Stimulated activated CD8-positive, alpha-beta memory T cell treated with anti-CD3 and anti-CD28 coated beads, Interleukin-12 subunit alpha, Interleukin-12 subunit beta, amount 100 ng/mL, for 1 hour (primary cell): ENCODE measurements around the gene PLCB3.

Experiments
- DNase-seq: peaks from one replicate; pipeline ENCODE4 v3.0.0-alpha.2; 2020; ENCODE audit warnings: low read depth

The PLCB3 gene

DNA sequence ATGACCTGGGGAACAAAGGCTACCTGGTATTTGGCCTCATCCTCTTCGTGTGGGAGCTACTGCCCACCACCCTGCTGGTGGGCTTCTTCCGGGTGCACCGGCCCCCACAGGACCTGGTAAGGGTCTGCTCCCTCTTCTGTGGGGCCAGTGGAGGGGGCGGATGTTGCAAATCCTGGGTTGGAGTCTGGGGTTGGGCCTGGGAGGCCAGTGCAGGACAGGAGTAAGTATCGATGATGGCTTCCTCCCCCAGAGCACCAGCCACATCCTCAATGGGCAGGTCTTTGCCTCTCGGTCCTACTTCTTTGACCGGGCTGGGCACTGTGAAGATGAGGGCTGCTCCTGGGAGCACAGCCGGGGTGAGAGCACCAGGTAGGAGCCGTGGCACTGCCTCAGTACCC, 37.0 kb downstream of the PLCB3 start:
- DNase-seq, result no peak

DNA sequence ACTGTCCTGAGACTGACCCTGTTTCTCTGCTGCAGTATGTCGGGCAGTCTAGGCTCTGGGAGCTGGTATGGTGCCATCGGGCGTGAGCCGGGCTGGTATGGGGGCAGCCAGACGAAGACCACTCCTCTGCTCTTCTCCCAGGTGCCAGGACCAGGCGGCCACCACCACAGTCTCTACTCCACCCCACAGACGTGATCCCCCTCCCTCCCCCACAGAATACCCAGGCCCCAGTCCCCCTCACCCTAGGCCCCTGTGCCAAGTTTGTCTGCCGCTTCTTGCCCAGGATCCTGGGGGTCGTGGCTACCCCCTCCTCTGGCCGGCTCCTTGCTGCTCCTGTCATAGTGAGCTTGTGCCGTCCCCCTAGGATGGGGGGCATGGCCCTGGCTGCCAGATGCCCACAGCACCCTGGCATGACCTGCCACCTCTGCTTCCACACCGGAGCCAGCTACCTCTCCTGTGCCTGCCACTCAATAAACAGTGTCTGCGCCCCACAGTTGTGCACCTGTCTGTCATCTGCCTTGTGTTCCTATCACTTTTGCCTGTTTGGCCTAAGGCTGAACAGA, 37.8 kb downstream of the PLCB3 start:
- no peak for DNase-seq

DNA sequence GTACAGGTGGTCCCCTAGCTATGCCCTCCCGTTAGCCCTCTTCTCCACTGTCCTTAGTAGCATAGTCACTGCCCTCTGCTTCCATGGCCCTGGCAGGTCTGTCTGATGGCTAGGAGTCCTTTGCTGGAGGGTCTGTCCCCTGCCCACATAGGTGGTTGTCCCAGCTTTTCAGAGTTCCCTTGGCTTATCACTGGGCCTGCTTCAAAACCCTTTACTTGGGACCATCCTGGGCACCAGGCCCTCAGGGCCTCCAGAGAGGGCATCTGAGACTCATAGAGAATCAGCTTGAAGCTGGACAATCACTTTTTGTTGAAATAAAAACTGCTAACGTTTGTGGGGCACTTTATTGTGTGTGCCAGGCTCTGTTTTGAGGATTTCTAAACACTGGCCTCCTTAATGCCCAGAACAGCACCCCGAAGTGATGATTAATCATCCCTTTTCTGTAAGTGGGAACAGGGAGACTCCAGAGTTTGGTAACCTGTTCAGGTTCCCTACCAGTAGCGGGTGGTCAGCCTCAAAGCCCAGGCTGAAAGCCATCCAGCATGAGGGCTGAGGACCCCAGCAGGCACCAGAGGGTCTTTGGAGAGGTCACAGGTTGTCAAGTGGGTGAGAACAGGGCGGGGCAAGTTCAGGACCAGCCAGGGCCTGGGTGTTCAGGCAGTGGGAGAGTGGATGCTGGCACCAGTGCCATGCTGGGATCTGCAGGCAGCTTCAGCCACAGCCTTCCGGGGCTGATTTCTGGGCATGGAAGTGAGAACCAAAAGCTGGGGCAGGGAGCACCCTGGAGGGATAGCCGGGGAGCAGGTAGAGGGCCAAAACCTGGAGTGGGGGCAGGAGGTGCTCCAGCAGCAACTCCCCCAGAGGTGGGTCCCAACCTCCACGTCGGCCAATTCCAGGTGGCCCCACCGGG, 39.3 kb downstream of the PLCB3 start:
- no peak for DNase-seq

DNA sequence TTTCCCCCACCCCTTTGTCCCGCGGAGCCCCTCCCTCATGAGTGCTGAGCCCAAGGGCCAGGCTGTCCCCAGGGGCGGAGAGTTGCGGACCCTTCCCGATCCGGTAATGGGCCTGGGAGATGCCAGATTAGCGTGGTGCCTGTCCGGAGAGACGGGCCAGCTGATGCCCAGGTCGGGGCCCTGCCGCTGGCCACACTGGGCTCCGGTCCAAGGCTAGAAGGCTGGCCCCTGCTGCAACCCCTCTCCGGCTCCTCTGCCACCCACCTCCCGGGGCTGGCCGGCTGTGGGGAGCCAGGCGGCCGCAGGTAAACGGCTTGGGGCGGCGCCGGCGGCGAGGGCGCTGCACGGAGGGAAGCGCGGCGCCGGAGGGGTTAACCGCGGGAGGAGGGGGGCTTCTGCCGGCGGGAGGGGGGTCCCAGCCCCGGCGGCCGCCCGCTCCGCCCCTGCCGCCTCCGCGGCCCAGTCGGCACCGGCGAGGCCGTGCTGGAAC, 40.0 kb downstream of the PLCB3 start, which contains the start of gene KCNK4:
TSS of gene KCNK4 (plus strand) at position 41 of the 490 bp plus-strand sequence. CDS start 1,717 bp downstream, outside the sequence.
- no peak for DNase-seq

DNA sequence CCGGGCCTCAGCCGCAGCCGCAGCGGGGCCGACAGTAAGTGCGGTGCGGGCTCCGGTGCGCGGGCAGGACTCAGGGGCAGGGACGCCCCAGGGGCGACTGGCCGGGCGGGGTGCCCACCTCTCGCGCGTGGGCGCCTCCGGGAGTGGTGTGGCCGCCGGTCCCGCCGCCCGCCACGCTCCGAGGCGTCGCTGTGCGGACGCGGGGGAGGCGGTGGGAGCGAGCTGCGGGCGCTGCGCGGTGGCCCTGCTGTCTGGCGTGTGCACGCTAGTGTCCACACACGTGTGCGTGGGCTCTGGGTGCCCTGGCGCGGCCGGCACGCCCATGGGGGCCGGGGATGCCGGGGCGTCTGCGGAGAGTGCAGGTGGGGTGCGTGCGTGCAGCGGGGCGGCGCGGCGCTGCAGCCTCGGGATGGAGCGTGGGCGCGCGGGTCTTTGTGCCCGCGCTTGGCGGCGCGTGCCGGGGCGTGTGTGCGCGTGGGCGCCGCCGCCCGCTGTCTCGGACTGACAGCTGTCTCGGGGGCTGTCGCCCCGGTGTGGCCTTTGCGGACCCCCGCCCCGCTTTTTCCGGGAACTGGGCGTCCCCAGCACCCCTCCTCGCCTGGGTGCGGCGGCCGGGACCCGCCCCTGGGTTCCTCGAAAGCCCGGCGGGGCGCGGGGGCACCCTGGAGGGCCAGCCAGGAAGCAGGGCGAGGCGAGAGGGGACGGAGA, 40.6 kb downstream of the PLCB3 start:
- no peak for DNase-seq

DNA sequence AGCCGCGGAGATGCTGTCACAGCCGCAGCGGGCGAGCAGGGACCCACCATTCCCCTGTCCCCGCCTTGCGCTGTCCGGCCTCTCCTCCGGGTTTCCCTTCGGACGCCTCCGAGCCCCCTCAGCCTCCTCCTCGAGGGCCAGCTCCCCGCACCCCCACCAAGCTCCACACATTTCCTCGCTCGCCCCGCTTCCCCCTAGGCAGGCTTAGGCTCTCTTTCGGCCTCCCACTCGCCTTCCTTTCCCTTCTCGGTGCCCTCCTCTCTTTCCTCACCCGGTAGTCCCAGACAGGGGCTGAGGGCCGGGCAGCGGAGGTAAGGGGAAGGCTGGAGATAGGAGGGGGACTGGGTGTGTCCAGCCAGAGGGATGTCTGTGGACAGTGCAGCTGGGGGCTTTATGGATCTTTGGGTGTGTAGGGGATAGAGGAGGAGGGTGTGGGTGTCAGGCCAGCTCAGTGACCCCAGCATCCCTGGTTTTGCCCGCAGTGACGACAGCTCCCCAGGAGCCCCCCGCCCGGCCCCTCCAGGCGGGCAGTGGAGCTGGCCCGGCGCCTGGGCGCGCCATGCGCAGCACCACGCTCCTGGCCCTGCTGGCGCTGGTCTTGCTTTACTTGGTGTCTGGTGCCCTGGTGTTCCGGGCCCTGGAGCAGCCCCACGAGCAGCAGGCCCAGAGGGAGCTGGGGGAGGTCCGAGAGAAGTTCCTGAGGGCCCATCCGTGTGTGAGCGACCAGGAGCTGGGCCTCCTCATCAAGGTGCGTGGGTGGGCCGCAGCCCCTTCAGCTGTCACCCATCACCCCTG, 41.3 kb downstream of the PLCB3 start:
- no peak for DNase-seq

DNA sequence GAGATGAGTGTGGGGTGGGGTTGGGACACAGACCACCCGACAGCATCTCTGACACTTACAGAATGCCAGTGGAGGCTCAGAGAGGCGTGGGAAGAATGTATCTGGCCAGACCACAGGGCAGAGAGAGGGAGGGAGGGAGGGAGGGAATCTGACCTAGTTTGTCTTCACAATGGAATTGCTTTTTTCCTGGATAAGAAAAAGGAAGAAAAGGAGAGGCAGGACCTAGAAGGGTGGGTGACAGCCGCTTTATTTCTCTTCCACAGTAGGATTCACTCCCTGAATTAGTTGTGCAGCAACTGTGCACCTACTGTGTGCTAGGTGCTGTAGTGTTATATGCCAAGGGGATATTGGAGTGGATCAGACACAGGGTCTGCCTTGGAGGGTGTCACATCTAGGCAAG, 43.4 kb downstream of the PLCB3 start:
- no peak for DNase-seq

DNA sequence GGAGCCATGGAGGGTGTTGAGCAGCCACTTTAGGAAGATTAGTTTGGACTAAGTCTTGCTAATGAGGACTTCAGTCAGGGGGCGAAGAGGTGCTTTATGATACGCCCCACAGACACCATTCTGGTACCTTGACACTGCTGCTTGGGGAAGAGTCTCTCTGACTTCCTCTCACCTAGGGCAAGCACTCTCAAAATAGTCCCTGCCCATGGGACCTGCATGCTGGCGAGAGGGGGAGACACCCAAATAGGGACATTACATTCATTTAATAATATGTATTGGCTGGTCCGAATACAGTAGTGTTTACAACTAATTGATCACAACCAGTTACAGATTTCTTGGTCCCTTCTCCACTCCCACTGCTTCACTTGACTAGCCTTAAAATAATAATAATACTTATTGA, 44.4 kb downstream of the PLCB3 start:
- DNase-seq, result no peak

DNA sequence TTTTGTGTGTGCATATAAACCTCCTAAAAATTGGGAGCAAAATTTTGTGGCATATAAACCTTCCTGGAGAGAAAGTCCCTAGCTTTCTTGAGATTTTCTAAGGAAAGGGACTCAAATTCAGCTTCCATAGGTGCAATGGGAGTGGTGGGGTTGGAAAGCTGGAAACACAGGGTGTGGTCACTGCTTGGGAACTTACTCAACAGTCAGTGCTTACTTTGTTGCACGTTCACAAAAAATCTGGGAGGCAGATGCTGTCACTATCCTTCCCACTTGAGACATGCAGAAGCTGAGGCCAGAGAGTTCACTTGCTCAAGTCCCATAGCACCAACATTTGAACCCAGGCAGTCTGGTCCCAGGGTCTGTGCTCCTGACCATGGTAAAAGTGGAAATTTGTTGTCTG, 44.9 kb downstream of the PLCB3 start:
- no peak for DNase-seq

DNA sequence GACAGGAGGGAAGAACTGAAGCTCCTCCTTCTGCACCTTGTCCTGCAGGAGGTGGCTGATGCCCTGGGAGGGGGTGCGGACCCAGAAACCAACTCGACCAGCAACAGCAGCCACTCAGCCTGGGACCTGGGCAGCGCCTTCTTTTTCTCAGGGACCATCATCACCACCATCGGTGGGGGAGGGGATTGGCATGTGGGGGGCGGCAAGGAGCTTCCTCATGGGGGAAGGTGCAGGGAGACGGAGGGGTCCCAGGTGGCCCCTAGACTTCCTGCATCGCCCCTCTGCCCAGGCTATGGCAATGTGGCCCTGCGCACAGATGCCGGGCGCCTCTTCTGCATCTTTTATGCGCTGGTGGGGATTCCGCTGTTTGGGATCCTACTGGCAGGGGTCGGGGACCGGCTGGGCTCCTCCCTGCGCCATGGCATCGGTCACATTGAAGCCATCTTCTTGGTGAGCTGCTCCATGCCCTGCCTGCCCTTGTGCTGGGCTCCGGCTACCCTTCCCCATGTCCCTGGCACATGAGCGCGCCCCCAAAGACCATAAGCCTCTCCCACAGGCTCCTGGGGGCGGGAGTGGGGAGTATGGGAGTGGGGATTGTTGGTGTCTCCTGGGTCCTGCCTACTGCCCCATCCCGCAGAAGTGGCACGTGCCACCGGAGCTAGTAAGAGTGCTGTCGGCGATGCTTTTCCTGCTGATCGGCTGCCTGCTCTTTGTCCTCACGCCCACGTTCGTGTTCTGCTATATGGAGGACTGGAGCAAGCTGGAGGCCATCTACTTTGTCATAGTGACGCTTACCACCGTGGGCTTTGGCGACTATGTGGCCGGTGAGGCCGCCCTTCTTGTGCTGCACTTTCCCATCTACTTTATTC, 45.7 kb downstream of the PLCB3 start:
- no peak for DNase-seq

DNA sequence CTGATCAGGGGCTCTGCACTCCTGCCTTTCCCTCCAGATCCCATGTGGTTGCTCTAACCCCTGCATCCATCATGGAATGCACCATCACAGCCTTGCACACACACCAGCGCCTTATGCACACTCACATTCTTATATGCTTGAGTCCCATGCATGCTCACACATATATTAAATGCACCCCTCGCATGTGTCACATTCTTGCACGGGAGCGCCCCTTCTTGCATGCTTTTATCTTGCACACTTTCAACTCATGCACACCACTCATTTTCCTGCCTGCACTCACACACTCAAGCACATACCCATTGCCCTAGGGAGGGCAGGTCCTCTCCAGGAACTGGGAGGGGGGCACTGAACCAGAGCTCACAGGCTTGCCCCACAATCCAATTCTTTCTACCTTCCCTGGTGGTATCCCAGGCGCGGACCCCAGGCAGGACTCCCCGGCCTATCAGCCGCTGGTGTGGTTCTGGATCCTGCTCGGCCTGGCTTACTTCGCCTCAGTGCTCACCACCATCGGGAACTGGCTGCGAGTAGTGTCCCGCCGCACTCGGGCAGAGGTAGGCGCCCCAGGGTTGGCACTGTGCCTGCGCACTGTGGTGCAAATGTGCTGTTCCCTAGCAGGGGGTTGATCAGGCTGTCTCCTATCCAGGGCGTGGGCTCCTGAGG, 46.5 kb downstream of the PLCB3 start:
- no peak for DNase-seq

DNA sequence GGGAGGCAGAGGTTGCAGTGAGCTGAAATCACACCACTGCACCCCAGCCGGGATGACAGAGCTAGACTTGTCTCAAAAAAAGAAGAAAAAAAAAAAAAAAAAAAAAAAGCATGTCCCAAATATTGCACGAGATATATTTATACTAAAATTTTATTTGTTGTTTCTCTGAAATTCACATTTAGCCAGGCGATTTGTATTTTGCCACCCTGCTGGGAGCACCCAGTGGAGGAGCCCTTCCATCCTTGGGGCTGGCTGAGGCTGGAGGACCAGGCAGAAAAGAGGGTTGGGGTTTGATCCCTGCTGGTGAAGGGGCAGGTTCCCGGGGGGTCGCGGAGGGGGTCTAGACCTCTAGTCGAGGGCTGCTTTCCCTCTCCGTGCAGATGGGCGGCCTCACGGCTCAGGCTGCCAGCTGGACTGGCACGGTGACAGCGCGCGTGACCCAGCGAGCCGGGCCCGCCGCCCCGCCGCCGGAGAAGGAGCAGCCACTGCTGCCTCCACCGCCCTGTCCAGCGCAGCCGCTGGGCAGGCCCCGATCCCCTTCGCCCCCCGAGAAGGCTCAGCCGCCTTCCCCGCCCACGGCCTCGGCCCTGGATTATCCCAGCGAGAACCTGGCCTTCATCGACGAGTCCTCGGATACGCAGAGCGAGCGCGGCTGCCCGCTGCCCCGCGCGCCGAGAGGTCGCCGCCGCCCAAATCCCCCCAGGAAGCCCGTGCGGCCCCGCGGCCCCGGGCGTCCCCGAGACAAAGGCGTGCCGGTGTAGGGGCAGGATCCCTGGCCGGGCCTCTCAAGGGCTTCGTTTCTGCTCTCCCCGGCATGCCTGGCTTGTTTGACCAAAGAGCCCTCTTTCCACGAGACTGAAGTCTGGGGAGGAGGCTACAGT, 47.9 kb downstream of the PLCB3 start:
- DNase-seq, result no peak

DNA sequence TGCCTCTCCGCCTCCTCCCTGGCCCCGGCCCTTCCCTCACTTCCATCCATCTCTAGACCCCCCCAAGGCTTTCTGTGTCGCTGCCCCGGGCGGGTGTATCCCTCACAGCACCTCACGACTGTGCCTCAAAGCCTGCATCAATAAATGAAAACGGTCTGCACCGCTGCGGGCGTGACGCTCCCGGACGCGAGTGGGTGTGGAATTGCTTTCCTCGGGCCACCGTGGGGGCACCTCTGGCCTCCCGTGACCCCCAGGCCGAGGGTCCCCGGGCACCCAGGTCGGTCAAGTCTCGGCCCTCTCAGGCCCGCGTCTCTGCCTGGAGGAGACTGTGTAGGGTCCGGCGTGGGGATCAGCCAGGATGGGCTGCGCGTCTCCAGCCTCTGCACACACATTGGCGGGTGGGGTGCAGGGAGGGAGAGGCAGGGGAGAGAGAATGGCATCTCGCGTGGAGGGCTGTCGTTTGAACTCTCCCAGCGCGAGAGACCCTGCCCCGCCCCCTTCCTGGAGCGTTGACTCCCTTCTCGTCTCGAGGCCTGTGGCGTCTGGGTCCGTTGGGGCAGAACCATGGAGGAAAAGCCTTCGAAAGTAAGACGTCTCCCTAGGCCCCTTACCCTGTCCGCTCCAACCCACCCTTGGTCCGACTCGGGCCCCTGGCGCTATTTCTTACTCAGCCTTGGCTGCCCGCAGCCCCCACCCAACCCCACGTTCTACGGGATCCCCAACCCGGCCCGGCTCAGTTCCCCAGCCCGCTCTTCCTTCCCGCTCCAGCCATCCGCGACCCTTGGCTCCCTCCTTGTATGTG, 48.7 kb downstream of the PLCB3 start, which contains the start of gene CATSPERZ:
TSS of gene CATSPERZ (plus strand) at position 512 of the 802 bp plus-strand sequence. CDS start at position 565, 53 bp downstream.
- no peak for DNase-seq

DNA sequence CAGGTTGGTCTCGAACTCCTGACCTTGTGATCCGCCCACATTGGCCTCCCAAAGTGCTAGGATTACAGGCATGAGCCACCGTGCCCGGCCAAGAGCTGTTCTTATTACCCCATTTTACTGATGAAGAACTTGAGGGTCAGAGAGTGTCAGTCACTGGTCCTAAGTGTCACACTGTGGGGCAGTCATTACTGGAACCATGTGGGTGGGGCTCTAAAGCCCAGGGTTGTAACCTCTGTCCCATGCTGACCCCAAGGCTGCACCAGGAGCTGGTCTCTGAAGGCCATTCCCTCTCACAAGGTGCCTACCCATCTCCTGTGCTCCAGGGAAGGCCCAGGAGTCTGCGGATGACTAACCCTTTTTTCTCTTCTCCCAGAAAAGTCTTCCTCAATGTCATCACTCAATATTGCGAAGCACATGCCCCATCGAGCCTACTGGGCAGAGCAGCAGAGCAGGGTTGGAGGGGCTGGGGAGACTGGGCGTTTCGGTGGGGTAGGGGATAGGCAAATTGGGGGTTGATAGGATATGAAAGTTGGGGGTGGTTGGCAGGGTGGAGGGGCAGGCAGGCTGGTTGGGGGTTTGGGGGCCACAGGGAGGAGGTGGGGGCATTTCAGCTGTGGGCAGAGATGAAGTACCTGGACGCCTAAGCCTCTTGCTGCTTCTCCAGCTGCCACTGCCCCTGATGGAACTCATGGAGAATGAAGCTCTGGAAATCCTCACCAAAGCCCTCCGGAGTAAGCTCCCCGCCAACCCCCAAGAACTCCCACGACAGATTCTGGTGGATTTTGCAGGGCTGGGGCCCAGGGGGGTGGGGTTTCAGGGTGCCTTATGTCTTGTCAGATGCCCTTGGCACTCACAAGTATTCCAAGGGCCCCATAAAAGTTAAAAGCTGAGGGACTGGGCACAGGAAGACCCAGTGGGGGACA, 52.0 kb downstream of the PLCB3 start:
- no peak for DNase-seq

DNA sequence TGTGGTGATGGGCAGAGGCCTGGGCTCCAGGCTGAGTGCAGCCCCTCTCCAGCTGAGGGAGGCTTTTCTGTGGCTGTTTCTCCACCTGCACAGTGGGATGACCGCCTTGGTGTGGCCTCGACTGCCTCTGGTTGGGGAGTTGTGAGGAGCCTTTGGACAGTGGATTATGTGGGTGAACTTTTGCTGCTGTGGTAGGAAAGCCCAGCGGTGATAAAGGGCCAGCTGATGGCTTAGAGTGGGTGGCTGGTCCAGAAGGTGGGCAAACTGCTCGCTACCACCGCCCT, 52.6 kb downstream of the PLCB3 start:
- DNase-seq, result no peak

DNA sequence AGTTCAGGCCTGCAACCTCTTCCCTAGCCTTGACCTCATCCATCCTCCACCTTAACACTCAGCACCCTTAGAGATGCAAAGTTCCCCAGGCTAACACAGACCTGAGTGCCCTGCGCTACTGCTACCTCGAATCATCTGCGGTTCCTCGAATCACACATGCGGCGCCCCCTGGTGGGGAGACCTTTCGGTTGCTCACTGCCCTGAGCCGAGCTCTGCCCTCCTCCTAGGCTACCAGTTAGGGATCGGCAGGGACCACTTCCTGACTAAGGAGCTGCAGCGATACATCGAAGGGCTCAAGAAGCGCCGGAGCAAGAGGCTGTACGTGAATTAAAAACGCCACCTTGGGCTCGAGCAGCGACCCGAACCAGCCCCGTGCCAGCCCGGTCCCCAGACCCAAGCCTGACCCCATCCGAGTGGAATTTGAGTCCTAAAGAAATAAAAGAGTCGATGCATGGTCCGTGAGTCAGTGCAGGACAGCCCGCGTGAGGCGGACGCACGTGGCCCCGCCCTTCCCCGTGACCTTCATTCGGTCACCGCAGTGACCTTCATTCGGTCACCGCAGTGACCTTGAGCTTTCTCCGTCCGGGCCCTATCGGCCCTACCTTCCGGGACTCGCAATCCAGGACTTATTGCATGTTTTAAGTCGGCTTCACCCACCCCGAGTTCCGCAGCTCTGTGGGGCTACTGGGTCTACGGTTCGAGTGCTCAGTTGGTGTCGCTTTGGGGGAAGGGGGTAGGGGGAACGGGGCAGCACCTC, 53.2 kb downstream of the PLCB3 start:
- peak; percentile 93 for DNase-seq
